ENCODE data around the gene RUFY4.
"Not testable (repeated sequence)": the region's sequence is repeated elsewhere in the genome, so short reads cannot be mapped to it uniquely, and the experiment has no call there.

RUFY4 gene

DNA sequence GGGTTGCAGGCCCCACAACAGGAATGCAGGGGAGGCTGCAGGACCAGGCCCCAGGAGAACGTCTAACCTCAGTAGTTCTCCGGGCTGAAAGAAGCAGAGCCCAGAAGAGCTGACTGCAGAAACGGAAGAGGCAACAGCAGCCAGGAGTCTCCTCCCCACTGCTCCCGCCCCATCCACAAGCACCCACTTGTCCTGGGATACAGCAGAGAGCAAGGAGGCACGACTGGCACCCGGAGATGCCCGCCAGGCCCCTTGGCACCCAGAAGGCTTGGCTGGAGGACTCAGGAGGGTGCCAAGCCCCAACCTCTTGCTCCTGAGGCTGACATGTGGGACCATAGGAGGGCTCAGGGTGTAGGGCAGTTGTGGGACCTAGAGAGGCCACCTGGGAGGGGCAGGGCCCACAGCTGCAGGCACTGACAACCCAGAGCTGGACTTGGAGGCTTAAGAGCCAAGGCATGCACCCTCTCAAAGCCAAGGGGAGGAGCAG lies 37.2 kb upstream of the RUFY4 start:
- DNase-seq = no peak

- no peak for DNase-seq
These were observed 36.5 kb upstream of the RUFY4 start for GRCh38 chr2:218032336-218033171.

DNA sequence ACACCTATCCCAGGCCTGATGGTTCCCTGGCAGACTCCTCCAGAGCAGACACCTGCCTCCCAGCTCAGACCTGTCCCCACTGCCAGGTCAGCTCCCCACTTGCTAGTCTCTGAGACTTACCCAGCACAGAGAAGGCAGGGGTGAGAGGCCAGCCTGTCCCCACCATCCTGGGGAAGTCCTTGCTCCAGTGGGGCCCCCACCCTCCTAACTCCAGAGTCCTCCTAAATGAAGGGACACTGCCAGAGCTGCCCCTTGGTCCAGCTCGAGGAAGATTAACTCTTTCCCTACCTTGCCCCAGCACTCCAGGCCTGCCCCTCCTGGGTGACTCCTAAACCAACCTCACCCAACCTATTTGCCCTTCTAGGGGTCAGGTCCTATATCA lies 35.9 kb upstream of the RUFY4 start:
- DNase-seq = no peak

DNA sequence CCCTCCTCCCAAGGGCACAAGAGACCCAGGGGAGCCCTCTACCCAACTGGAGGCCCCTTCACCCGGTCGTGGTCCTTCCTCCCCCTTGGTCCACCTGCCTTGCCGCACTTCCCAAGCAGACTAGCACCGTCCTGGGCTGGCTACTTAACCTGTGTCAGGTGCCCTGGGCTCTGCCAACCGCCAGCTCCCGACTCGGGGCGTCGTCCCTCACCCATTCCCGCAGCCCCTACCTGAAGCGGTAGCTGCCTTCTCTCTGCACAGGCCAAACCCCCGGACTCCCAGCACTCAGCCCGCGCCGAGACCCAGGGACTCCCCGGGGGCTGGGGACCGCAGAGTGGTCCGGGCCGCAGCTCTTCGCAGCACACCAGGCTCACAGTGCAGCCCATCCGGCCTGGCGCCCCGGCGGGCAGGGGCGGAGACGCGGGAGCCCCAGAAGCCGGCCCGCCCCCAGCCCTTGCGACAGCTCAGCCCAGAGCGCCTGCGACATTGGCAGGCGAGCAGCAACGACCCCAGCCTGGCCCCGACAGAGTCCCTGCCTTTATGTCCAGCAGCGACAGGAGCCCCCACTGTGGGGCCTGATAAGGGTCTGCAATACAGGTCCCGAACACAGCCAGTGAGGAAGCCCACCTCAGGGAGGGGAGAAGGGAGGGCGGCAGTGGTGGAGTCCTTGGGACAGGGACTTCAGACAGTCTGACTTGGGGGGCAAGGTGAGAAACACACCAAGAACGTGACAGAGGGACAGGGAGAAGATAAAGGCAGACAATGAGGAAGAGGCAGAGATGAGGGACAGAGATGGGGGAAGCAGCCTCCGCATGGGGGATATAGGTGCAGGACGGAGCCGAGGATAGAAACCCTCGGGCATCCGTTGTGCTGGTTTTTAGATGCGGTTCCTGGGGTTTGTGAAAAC lies 35.2 kb upstream of the RUFY4 start:
- DNase-seq = no peak

- DNase-seq = peak; percentile 30
These were observed 34.4 kb upstream of the RUFY4 start for GRCh38 chr2:218034497-218035213.

DNA sequence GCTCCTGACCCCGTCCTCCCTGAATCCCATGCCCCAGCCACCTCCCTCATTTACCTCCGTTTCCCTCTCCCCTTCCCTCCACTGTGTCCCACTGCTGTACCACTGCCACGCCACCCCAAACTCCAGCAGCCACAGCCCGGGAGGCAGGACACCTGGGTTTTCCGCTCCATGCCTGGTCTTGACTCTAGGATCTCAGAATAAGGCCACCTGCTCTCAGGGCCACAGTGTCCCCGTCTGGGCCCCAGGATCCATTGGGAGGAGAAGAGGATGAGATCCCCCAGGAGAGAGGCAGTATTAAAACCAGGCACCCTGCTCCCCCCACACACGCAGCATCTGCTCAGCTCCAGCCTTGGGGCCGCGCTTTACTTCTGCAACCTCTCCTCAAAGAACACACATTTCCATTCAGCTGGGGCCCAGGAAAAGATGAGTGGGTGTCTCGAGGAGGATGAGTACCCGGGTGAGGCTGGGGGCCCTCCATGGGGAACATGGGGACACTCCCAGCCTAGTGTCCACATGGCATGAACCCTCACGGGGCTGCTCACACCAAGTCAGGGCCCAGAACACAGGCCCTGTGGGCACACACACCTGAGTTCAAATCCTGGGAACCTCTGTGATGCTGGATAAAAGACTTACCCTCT lies 33.5 kb upstream of the RUFY4 start:
- DNase-seq = no peak

GRCh38 chr2:218036371-218036770 lies 32.7 kb upstream of the RUFY4 start:
- no peak for DNase-seq

- no peak for DNase-seq
These were observed 29.9 kb upstream of the RUFY4 start for GRCh38 chr2:218039171-218039570.

DNA sequence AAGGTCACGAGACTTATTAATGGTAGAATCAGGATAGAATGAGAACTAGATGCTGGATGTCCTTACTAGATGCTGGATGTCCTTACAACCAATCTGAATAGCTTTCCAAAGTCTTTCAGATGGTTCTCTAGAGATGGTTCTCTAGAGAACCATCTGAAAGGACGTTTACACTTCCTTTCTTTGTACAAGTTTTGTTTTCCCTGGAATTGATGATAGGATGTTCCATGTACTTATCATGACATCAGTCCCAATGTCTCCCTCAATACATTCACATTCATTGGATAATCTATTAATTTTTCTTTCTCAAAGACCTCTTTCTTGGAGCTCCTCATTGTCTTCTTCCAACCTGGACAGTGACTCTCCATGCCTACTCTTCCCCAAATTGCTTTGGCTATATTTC lies 28.2 kb upstream of the RUFY4 start:
- DNase-seq = no peak

DNA sequence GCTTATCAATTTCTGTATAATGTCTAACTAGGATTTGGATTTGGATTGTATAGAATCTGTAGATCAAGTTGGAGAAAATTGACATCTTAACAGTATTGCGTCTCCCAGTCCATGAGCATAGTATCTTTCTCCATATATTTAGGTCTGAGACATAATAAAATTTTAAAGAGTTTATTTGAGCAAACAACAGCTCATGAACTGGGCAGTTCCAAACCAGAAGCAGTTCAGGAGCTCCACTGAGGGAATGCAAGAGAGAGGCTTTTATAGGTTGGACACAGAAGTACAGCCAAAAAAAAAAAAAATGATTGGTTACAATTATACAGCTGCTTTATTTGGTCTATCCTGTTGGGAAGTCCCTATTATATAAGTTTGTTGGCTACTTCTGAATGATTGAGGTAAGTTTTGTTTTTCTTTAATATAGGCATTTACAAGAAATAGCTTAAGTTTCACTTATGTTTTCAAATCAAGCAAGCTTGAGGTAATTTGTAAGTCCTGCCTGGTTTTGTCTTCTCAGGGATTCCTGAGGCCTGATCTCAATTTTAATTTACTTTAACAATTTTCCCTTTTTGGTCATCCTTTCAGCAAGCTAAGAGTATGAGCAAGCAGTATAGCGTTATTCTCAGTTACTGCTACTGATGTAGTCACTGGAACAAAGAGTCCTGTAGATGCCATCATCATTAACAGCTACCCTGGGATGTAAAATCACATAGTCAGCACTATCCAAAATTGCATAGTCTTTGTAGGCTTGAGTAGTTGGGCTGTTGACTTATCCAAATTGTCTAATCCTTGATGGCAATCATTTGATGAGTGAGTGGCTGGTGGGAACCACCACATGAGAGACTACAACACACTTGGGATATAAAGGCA lies 27.5 kb upstream of the RUFY4 start:
- DNase-seq = no peak

DNA sequence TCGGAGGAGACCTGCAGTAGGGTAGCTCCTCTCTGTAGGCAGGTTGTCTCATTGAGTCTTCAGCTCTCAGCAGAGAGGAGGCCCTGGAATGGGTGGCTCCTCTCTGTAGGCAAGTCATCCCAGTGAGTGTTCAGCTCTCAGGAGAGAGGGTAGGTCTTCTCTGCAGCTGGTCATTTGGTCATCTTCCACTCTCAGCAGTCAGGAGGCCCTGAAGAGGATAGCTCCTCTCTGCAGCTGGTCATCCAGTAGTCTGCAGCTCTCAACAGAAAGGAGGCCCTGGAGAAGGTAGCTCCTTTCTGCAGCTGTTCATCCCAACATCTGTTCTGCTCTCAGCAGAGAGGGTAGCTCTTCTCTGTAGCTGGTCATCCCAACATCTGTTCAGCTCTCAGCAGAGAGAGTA lies 26.0 kb upstream of the RUFY4 start:
- DNase-seq = no peak

- DNase-seq = no peak
These were observed 25.3 kb upstream of the RUFY4 start for GRCh38 chr2:218043701-218044109.

GRCh38 chr2:218044599-218044998 lies 24.5 kb upstream of the RUFY4 start:
- not testable (repeated sequence) for DNase-seq

DNA sequence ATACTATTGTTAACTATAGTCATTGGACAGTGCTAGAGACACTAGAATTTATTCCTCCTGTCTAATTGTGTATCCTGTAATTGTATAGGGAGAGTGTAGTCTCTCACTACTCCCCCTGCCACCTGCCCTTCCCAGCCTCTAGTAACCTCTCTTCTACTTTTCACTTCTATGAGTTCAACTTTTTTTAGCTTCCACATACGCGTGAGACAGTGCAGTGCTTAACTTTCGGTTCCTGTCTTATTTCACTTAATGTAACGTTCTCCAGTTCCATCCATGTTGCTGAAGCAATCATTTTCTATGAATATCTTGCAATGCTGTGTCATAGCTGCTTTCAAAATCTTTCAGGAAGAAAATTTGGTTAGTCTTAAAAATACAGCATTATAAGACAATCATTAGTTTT lies 22.8 kb upstream of the RUFY4 start:
- no peak for DNase-seq

DNA sequence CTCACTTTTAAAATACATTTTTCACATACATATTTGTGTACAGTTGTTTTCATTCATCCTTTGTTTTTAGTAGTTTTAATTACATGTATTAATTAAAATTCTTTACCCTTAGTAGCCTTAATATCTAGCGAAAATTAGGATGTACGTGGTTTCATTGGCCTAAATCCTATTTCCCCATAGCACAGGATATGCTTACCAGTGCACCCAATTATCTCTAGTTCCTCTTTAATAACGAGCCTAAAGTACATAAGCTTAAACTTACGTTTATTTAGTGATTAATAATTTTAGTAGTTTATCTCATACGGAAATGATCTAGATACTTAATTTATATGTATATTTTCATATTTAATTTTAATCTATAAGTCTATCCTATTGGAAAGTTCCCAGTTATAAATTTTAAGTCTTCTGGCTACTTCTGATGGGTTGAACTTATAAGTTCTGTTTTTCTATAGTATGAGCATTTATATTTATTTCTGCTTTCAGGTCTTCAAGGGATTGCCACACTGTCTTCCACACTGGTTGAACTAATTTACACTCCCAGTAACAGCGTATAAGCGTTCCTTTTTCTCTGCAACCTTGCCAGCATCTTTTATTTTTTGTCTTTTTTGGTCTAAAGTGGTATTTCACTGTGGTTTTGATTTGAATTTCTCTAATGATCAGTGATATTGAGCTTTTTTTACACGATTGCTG lies 21.4 kb upstream of the RUFY4 start:
- DNase-seq = no peak

- no peak for DNase-seq
These were observed 17.1 kb upstream of the RUFY4 start for GRCh38 chr2:218051903-218052302.

DNA sequence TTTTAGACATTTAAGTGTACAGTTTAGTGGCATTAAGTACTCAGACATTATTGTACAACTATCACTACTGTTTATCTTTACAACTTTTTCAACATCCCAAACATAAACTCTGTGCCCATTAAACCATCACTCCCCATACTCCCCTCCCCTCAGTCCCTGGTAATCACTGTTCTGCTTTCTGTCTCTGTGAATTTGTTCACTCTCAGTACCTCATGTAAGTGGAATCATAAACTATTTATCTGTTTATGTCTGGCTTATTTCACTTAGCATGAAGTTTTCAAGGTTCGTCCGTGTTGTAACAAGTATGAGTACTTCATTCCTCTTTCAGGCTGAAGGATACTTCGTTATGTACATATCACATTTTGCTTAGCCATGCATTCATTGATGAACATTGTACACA lies 9.8 kb upstream of the RUFY4 start:
- DNase-seq = no peak

GRCh38 chr2:218060118-218060517 lies 8.9 kb upstream of the RUFY4 start:
- no peak for DNase-seq

DNA sequence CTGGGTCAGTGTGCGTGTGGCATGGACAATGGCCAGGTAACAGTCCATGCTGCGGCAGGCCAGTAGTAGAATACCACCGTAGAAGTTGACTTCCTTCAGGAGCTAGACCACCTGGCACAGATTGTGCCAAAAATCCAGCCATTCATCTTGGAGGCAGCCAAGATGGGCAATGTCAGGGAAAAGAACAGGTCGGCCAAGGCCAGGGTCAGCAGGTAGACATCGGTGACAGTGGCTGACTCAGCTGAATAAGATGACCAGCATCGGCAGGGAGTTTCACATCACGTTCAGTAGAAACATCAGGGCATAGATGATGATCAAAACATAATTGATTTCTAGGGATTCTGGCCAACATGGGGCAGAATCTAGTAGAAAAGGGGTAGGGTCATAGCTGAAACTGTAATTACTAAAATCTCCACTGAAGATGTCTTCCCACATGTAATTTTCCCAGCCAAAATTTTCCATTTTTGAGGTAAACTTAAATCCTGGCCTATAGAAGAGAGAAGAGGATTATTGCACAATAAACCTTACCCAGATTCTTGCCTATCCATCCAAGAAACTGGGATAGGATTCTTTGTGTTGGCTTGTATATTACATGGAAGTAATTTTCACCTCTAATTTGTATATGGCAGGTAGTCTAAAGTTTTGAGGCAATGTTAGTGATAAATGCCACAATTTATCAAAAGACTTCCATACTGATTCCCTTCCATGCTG lies 7.9 kb upstream of the RUFY4 start:
- no peak for DNase-seq

GRCh38 chr2:218063486-218063885 lies 5.6 kb upstream of the RUFY4 start:
- DNase-seq = no peak

Measured in NCI-H69 (cell line).